WERI-Rb-1 (cell line): Measurements from ENCODE around the gene MAN1B1.

Experiments used
- DNase-seq: peaks from one replicate; pipeline ENCODE4 v3.0.0-alpha.2; 2020
- H3K27ac ChIP-seq: fragments of 250-450 bp; sonication (Bioruptor Pico); 2 replicates; pipeline ENCODE4 v1.5.1; 2020; ENCODE audit warnings: mild to moderate bottlenecking, moderate library complexity
- H3K27me3 ChIP-seq: fragments of 250-450 bp; sonication (Bioruptor Pico); 2 replicates; pipeline ENCODE4 v1.5.1; 2021; ENCODE audit warnings: mild to moderate bottlenecking, low read depth, moderate library complexity; ENCODE audit not compliant: insufficient read depth, severe bottlenecking
- H3K36me3 ChIP-seq: fragments of 250-450 bp; sonication (Bioruptor Pico); 2 replicates; pipeline ENCODE4 v1.5.1; 2020; ENCODE audit warnings: mild to moderate bottlenecking, moderate library complexity
- H3K4me3 ChIP-seq: 2 replicates; pipeline ENCODE4 v1.5.1; 2011; ENCODE audit warnings: low read depth, mild to moderate bottlenecking, control low read depth, low read length
- H3K9me3 ChIP-seq: fragments of 250-450 bp; sonication (Bioruptor Pico); 2 replicates; pipeline ENCODE4 v1.5.1; 2021; ENCODE audit warnings: mild to moderate bottlenecking, moderate library complexity; ENCODE audit not compliant: severe bottlenecking
- TF ChIP-seq, protein P1 (sequence below): IDR thresholded peaks from 2 replicates; pipeline ENCODE4 v1.5.1; 2011; ENCODE audit warnings: low read depth, mild to moderate bottlenecking, control low read depth, inconsistent platforms, low read length

MAN1B1 gene

DNA sequence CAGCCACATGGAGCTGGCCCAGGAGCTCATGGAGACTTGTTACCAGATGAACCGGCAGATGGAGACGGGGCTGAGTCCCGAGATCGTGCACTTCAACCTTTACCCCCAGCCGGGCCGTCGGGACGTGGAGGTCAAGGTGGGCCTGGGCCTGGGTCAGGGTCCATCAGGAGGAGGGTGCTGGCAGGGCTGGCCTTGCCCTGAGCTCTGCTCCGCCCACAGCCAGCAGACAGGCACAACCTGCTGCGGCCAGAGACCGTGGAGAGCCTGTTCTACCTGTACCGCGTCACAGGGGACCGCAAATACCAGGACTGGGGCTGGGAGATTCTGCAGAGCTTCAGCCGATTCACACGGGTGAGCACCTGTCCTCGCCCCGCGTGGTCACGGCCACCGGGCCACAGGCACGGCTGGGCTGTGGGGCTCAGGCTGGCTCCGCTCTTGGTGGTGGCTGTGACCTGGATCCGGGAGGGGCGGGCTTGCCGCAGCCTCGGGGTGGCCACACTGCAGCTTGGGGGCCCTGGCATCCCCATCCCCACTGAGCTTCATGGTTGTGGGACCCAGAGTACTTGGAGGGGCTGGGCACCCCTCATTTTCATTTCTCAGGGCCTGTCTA, 20.6 kb downstream of the MAN1B1 start:
- Histone ChIP-seq H3K27me3 (no peaks in the 10 kb centered on the region), H3K4me3 (no peak overlapping the region), H3K9me3 (no peaks in the 10 kb centered on the region), H3K27ac (no peak overlapping the region), H3K36me3 (peaks cover 49% of the 10 kb centered on the region)
- TF ChIP-seq, protein P1, sequence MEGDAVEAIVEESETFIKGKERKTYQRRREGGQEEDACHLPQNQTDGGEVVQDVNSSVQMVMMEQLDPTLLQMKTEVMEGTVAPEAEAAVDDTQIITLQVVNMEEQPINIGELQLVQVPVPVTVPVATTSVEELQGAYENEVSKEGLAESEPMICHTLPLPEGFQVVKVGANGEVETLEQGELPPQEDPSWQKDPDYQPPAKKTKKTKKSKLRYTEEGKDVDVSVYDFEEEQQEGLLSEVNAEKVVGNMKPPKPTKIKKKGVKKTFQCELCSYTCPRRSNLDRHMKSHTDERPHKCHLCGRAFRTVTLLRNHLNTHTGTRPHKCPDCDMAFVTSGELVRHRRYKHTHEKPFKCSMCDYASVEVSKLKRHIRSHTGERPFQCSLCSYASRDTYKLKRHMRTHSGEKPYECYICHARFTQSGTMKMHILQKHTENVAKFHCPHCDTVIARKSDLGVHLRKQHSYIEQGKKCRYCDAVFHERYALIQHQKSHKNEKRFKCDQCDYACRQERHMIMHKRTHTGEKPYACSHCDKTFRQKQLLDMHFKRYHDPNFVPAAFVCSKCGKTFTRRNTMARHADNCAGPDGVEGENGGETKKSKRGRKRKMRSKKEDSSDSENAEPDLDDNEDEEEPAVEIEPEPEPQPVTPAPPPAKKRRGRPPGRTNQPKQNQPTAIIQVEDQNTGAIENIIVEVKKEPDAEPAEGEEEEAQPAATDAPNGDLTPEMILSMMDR = no peak
- DNase-seq = no peak

DNA sequence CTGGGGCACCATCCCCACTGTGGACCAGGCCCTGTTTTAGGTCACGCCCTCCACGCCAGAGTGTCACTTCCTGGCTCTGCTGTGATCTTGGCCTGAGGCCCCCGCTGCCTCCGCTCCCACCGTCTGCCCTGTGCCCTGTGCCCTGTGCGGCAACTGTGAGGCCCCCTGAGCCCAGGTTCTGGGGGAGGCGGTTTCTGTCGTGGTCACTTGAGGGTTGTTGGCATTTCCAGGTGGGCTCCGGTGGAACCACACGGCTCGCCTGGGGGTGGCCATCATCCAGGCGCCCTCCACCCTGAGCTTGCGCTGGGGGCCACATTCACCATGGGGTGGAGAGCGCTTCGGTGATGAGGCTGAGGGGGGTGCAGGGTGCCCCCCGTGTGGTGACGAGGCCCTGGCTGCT, 21.2 kb downstream of the MAN1B1 start:
- DNase-seq = no peak
- Histone ChIP-seq H3K9me3 (no peaks in the 10 kb centered on the region), H3K27me3 (no peaks in the 10 kb centered on the region), H3K36me3 (peaks cover 52% of the 10 kb centered on the region), H3K27ac (no peak overlapping the region), H3K4me3 (no peak overlapping the region)
- TF ChIP-seq, protein P1 = no peak

DNA sequence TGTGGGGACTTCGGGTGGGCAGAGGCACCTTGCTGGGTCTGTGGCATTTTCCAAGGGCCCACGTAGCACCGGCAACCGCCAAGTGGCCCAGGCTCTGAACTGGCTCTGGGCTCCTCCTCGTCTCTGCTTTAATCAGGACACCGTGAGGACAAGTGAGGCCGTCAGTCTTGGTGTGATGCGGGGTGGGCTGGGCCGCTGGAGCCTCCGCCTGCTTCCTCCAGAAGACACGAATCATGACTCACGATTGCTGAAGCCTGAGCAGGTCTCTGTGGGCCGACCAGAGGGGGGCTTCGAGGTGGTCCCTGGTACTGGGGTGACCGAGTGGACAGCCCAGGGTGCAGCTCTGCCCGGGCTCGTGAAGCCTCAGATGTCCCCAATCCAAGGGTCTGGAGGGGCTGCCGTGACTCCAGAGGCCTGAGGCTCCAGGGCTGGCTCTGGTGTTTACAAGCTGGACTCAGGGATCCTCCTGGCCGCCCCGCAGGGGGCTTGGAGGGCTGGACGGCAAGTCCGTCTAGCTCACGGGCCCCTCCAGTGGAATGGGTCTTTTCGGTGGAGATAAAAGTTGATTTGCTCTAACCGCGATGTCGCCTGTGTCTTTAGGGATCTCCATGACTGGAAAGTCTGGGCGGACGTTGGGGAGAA, 21.9 kb downstream of the MAN1B1 start:
- H3K9me3 ChIP-seq = no peaks in the 10 kb centered on the region
- TF ChIP-seq, protein P1 = no peak
- H3K27ac ChIP-seq = no peak overlapping the region
- no peaks in the 10 kb centered on the region for H3K27me3 ChIP-seq
- no peak for DNase-seq
- no peak overlapping the region for H3K4me3 ChIP-seq
- peaks cover 52% of the 10 kb centered on the region for H3K36me3 ChIP-seq

DNA sequence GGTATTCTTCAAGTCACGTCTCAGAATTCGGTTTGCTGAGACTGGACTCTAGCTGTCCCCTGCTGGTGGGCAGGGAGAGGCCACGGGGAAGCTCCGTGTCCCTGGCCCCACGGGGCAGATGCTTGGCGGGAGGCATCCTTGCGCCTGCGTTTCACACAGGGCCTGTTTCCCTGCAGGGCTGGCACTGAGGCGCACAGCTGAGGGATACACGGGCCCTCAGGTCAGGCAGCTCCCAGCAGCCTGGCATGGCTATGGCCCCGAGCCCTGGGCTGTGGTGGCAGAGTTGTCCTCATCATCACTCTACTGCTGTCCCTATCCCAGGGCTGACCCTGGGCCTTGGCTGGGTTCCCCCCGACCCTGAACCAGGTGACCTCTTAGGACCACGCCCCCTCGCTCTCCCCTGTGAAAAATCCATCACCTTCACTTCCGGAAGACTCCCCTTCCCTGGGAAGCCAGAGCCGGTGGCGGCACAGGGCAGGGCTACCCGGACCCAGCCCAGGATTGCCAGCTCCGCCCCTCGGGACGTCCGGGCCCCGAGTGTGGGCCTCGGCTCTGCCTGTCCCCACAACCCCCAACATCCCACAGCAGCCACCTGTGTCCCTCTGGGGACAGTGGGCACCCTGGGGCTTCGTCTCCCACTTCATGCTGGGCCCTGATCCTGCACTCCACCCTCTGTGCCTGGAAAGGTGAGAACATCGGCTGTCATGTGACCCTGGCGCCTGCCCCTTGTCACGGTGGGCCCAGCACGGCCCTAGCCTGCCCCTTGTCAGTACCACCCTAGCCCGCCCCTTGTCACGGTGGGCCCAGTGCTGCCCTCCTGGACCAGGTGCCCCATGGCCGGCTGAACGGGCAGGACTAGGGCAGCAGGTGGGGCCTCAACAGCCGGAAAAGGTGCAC, 22.7 kb downstream of the MAN1B1 start:
- Histone ChIP-seq H3K27ac (no peak overlapping the region), H3K36me3 (peaks cover 45% of the 10 kb centered on the region), H3K4me3 (no peak overlapping the region), H3K9me3 (no peaks in the 10 kb centered on the region), H3K27me3 (no peaks in the 10 kb centered on the region)
- TF ChIP-seq, protein P1 = no peak
- DNase-seq = no peak

DNA sequence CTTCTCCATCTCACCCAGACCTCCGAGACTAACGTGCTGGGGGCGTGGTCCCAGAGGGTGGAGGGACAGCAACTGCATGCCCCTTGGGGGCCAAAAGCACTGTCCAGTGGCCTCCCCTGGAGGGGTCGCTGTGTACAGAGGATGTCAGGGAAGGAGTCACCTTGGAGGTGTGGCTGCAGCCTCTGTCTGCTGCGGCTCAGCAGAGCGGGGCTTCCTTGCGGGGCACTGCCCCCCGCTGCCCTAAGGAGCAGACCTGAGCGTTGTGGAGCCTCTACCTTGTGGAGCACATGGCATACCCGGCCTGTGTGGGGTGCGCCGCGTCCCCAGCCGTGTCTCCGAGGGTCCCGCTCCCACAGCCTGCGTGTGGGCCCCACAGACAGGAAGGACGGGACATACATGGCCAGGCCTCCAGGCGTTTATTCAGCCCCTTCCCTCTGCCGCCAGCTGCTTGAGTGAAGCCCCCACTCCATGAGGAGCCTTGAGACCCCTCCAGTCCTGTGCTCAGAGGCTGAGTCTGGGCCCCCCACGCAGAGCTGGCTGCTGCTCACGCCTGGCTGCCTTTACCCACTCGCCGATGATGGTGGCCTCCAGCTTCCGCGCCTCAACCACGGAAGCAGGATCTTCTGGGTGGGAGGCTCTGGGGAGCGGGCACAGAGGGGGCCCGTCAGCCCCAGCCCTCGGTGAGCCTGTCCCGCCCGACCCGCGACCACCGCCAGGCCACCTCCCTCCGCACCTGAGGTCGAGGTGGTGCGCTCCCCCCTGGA, 23.5 kb downstream of the MAN1B1 start:
- no peaks in the 10 kb centered on the region for H3K9me3 ChIP-seq
- no peak overlapping the region for H3K27ac ChIP-seq
- no peaks in the 10 kb centered on the region for H3K27me3 ChIP-seq
- no peak for DNase-seq
- TF ChIP-seq, protein P1 = no peak
- H3K36me3 ChIP-seq = peaks cover 40% of the 10 kb centered on the region
- H3K4me3 ChIP-seq = no peak overlapping the region
